Measurements from ENCODE around the gene KLHL30. TPM values are rescaled to one million over a fixed set of nuclear protein-coding genes. Genes with fewer than 3 reads are reported as not detected.

The KLHL30 gene
- total and polyA plus RNA-seq, 2 donors (not counting 1 experiment from before 2014, with no cell fraction given): 1.2 to 1.6 TPM

DNA sequence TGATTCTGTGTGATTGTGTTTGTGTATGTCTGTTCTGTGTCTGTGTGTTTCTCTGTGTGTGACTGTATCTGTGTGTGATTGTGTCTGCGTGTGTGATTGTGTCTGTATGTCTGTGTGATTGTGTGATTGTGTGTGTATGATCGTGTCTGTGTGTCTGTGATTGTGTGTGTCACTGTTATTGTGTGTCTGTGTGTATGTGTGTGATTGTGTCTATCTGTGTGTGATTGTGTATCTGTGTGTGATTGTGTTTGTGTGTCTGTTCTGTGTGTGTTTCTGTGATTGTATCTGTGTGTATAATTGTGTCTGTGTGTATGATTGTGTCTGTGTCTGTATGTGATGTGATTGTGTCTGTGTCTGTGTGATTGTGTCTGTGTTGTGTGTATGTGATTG lies 11.7 kb upstream of the KLHL30 start:
- H3K27me3 ChIP-seq (ENCODE audit: control insufficient read depth, insufficient read depth, low read length): no peaks in the 10 kb centered on the region
- peak overlapping the region; percentile 96 for H2AFZ ChIP-seq (ENCODE audit: low read length)
- H3K79me2 ChIP-seq (ENCODE audit: control insufficient read depth, insufficient read depth, low read length): no peaks in the 10 kb centered on the region
- H3K4me3 ChIP-seq (replicated peaks in 1 of 4; ENCODE audit: control extremely low read depth in 1 of 4, insufficient read depth in 1 of 4, low read depth in 3 of 4, low read length in 4 of 4): no peak overlapping the region
- peak overlapping the region; percentile 48 for H3K4me2 ChIP-seq (ENCODE audit: extremely low read depth, insufficient read depth, low read length)
- H3K9ac ChIP-seq (ENCODE audit: insufficient read depth, low read length): peak overlapping the region; percentile 23
- no peak overlapping the region for H3K27ac ChIP-seq (ENCODE audit: insufficient read depth, low read length)
- H3K9me3 ChIP-seq (ENCODE audit: control insufficient read depth, insufficient read depth, low read depth, low read length): no peaks in the 10 kb centered on the region
- no peak for DNase-seq (ENCODE audit: low read depth in 2 of 2)
- no peaks in the 10 kb centered on the region for H3K36me3 ChIP-seq (ENCODE audit: control insufficient read depth, insufficient read depth, low read length)
- no peak for TF ChIP-seq EZH2 (IDR thresholded peaks at IDR 0.05; ENCODE audit: low read length, missing control alignments)
- TF ChIP-seq, protein P1, sequence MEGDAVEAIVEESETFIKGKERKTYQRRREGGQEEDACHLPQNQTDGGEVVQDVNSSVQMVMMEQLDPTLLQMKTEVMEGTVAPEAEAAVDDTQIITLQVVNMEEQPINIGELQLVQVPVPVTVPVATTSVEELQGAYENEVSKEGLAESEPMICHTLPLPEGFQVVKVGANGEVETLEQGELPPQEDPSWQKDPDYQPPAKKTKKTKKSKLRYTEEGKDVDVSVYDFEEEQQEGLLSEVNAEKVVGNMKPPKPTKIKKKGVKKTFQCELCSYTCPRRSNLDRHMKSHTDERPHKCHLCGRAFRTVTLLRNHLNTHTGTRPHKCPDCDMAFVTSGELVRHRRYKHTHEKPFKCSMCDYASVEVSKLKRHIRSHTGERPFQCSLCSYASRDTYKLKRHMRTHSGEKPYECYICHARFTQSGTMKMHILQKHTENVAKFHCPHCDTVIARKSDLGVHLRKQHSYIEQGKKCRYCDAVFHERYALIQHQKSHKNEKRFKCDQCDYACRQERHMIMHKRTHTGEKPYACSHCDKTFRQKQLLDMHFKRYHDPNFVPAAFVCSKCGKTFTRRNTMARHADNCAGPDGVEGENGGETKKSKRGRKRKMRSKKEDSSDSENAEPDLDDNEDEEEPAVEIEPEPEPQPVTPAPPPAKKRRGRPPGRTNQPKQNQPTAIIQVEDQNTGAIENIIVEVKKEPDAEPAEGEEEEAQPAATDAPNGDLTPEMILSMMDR (conservative IDR thresholded peaks at IDR 0.05 in 1 of 2, IDR thresholded peaks at IDR 0.05 in 1 of 2; ENCODE audit: low read depth in 1 of 2, low read length in 2 of 2): no peak
- peaks cover 4% of the 10 kb centered on the region for H3K4me1 ChIP-seq (ENCODE audit: control insufficient read depth, extremely low read depth, insufficient read depth, low read length)
- no peaks in the 10 kb centered on the region for H4K20me1 ChIP-seq (ENCODE audit: control insufficient read depth, extremely low read depth, insufficient read depth, low read length)

DNA sequence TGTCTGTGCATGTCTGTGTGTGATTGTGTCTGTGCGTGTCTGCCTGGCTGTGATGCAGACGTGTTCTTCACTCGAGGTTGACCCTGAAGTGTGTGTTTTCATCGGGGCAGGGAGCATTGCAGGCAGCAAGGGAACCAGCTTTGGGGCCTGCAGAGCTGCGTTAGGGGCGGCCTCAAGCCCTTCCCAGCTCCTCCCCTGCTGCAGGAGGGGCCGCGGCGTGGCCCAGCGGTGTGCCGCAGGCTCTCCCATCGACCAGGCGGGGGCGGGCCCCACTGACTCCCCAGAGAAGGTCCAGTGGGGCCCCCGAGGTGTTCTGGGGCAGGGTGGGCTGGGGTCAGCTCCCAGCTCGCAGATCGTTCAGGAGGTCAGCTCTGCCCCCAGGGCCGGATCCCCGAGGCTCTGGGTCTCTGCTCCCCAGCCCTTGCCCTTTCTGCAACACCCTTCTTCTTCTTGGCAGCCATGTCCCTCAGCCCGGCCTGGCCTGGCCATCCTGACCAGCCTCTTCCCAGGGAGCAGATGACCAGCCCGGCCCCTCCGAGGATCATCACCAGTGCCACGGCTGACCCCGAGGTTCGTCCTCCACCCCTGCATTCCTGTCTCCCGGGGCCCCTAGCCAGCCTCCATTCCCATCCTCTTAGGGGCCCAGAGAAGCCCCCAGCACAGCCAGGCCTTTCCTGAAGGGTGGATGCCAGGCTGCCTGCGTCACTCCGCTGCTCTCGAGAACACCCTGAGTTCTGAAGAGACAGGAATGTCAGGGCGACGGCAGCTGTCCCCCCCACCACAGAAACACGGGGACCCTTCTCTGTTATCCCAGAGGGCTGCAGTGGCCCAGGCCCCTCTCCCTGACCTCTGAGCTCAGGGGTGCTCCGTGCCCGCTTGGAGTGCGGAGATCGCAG lies 11.1 kb upstream of the KLHL30 start:
- Histone ChIP-seq H3K4me3 (replicated peaks in 1 of 4; ENCODE audit: control extremely low read depth in 1 of 4, insufficient read depth in 1 of 4, low read depth in 3 of 4, low read length in 4 of 4) (peak overlapping the region in 2 of 4 experiments; percentile 7 to 39), H3K4me1 (ENCODE audit: control insufficient read depth, extremely low read depth, insufficient read depth, low read length) (peaks cover 4% of the 10 kb centered on the region), H4K20me1 (ENCODE audit: control insufficient read depth, extremely low read depth, insufficient read depth, low read length) (no peaks in the 10 kb centered on the region), H3K9ac (ENCODE audit: insufficient read depth, low read length) (peak overlapping the region; percentile 13), H3K36me3 (ENCODE audit: control insufficient read depth, insufficient read depth, low read length) (no peaks in the 10 kb centered on the region), H3K9me3 (ENCODE audit: control insufficient read depth, insufficient read depth, low read depth, low read length) (no peaks in the 10 kb centered on the region), H3K4me2 (ENCODE audit: extremely low read depth, insufficient read depth, low read length) (peak overlapping the region; percentile 48), H2AFZ (ENCODE audit: low read length) (peak overlapping the region; percentile 96), H3K27me3 (ENCODE audit: control insufficient read depth, insufficient read depth, low read length) (no peaks in the 10 kb centered on the region), H3K79me2 (ENCODE audit: control insufficient read depth, insufficient read depth, low read length) (no peaks in the 10 kb centered on the region), H3K27ac (ENCODE audit: insufficient read depth, low read length) (no peak overlapping the region)
- TF ChIP-seq, protein P1 (conservative IDR thresholded peaks at IDR 0.05 in 1 of 2, IDR thresholded peaks at IDR 0.05 in 1 of 2; ENCODE audit: low read depth in 1 of 2, low read length in 2 of 2): peak in 1 of 2 donors; percentile 23
- TF ChIP-seq EZH2 (IDR thresholded peaks at IDR 0.05; ENCODE audit: low read length, missing control alignments): no peak
- peak; percentile 22 to 81 for DNase-seq (ENCODE audit: low read depth in 2 of 2)

GRCh38 chr2:238128061-238128440 lies 10.4 kb upstream of the KLHL30 start:
- Histone ChIP-seq H3K4me1 (ENCODE audit: control insufficient read depth, extremely low read depth, insufficient read depth, low read length) (peaks cover 4% of the 10 kb centered on the region), H3K79me2 (ENCODE audit: control insufficient read depth, insufficient read depth, low read length) (no peaks in the 10 kb centered on the region), H3K36me3 (ENCODE audit: control insufficient read depth, insufficient read depth, low read length) (no peaks in the 10 kb centered on the region), H3K4me3 (replicated peaks in 1 of 4; ENCODE audit: control extremely low read depth in 1 of 4, insufficient read depth in 1 of 4, low read depth in 3 of 4, low read length in 4 of 4) (peak overlapping the region in 1 of 4 experiments; percentile 39), H3K27me3 (ENCODE audit: control insufficient read depth, insufficient read depth, low read length) (no peaks in the 10 kb centered on the region), H4K20me1 (ENCODE audit: control insufficient read depth, extremely low read depth, insufficient read depth, low read length) (no peaks in the 10 kb centered on the region), H3K27ac (ENCODE audit: insufficient read depth, low read length) (no peak overlapping the region), H3K9me3 (ENCODE audit: control insufficient read depth, insufficient read depth, low read depth, low read length) (no peaks in the 10 kb centered on the region), H2AFZ (ENCODE audit: low read length) (no peak overlapping the region), H3K9ac (ENCODE audit: insufficient read depth, low read length) (no peak overlapping the region), H3K4me2 (ENCODE audit: extremely low read depth, insufficient read depth, low read length) (no peak overlapping the region)
- no peak for TF ChIP-seq EZH2 (IDR thresholded peaks at IDR 0.05; ENCODE audit: low read length, missing control alignments)
- TF ChIP-seq, protein P1 (conservative IDR thresholded peaks at IDR 0.05 in 1 of 2, IDR thresholded peaks at IDR 0.05 in 1 of 2; ENCODE audit: low read depth in 1 of 2, low read length in 2 of 2): no peak
- DNase-seq (ENCODE audit: low read depth in 2 of 2): no peak
